Mesendoderm (in vitro differentiated cells): ENCODE data around the gene AGAP1.
"Not testable (repeated sequence)": the region's sequence is repeated elsewhere in the genome, so short reads cannot be mapped to it uniquely, and the experiment has no call there.

Experiments
- DNase-seq: peaks from one replicate; pipeline ENCODE4 v3.0.0; 2013
- H2AK5ac ChIP-seq: 2 replicates; pipeline ENCODE4 v1.6.1; 2013; ENCODE audit warnings: low read length, inconsistent platforms
- H2BK120ac ChIP-seq: 2 replicates; pipeline ENCODE4 v1.6.1; 2013; ENCODE audit warnings: low read depth, mild to moderate bottlenecking, low read length, moderate library complexity, mixed read lengths
- H2BK15ac ChIP-seq: replicated peaks from 2 replicates; pipeline ENCODE4 v1.6.1; 2013; ENCODE audit warnings: low read depth, mild to moderate bottlenecking, moderate library complexity
- H2BK5ac ChIP-seq: 2 replicates; pipeline ENCODE4 v1.6.1; 2013; ENCODE audit warnings: low read length, inconsistent platforms
- H3K18ac ChIP-seq: 2 replicates; pipeline ENCODE4 v1.6.1; 2013; ENCODE audit warnings: mild to moderate bottlenecking, low read length, mixed read lengths
- H3K23ac ChIP-seq: one replicate; pipeline ENCODE4 v1.6.1; 2013; ENCODE audit warnings: low read length
- H3K27ac ChIP-seq: 2 replicates; pipeline ENCODE4 v1.5.1; 2013; ENCODE audit warnings: low read depth, mild to moderate bottlenecking, inconsistent platforms, low read length, moderate library complexity
- H3K27me3 ChIP-seq: 2 replicates; pipeline ENCODE4 v1.6.1; 2013; ENCODE audit warnings: low read length, control low read depth, mild to moderate bottlenecking, inconsistent platforms; ENCODE audit not compliant: insufficient read depth, poor library complexity
- H3K36me3 ChIP-seq: 2 replicates; pipeline ENCODE4 v1.6.1; 2013; ENCODE audit warnings: low read length, inconsistent platforms; ENCODE audit not compliant: control insufficient read depth, insufficient read depth
- H3K4ac ChIP-seq: one replicate; pipeline ENCODE4 v1.6.1; 2013; ENCODE audit warnings: low read depth, mild to moderate bottlenecking, low read length, moderate library complexity
- H3K4me1 ChIP-seq: 2 replicates; pipeline ENCODE4 v1.6.1; 2013; ENCODE audit warnings: low read depth, low read length, inconsistent platforms; ENCODE audit not compliant: control insufficient read depth
- H3K4me2 ChIP-seq: 2 replicates; pipeline ENCODE4 v1.6.1; 2013; ENCODE audit warnings: low read length
- H3K4me3 ChIP-seq: 2 replicates; pipeline ENCODE4 v1.5.1; 2013; ENCODE audit warnings: mild to moderate bottlenecking, low read length
- H3K56ac ChIP-seq: one replicate; pipeline ENCODE4 v1.6.1; 2013; ENCODE audit warnings: low read length
- H3K79me1 ChIP-seq: 2 replicates; pipeline ENCODE4 v1.6.1; 2013; ENCODE audit warnings: low read length, inconsistent platforms
- H3K79me2 ChIP-seq: 2 replicates; pipeline ENCODE4 v1.6.1; 2013; ENCODE audit warnings: mild to moderate bottlenecking, low read length; ENCODE audit not compliant: control insufficient read depth, insufficient read depth
- H3K9ac ChIP-seq: 2 replicates; pipeline ENCODE4 v1.6.1; 2013; ENCODE audit warnings: low read length, inconsistent platforms
- H4K5ac ChIP-seq: one replicate; pipeline ENCODE4 v1.6.1; 2013; ENCODE audit warnings: low read length
- H4K8ac ChIP-seq: one replicate; pipeline ENCODE4 v1.6.1; 2013; ENCODE audit warnings: low read depth, mild to moderate bottlenecking, control low read depth, low read length, moderate library complexity
- WGBS: extraction: QIAGEN DNeasy Blood & Tissue Kit; methylation state at CpG from one replicate; pipeline ENCODE4 v1.1.7; 2013; ENCODE audit warnings: low lambda C conversion rate, missing lambda C conversion rate; ENCODE audit not compliant: insufficient coverage; ENCODE audit errors: extremely low coverage; 5-methylcytosine and 5-hydroxymethylcytosine counted together

Gene AGAP1

DNA sequence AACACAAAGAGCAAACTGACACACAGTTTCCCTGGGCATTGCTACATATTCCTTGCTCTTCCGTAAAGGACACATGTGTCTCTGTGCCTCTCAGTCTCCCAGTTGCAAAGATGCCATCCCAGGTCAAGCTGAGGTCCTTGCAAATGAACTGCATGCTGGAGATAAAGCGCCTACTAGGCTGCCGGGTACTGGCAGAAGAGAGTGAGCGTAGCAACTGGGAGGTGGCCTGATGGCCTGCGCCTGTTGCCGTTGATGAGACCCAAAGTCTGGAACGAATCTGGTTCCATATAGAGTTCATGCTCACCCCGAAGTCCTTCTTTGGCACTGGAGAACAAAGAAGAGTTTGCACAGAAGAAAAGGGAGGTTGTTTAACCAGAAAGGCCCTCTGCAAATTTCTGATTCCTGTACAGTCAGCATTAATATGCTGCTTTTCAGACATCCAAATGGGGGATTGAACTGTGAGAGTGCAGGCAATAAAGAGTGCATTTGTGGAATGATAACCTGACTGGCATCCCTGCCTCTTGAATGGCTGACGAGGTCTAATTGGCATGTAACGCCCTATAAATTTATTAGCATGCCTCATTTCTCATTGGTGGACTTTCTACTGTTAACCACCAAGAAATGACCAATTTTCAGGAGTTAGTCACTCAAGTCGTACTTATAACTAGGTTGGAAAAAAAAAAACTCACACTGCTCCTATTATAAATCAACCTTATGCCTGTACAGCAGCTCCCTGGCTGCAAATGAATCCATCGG is 595.6 kb downstream of the AGAP1 start:
- no CpG with 5 or more reads among the region's 12 CpGs for WGBS
- Histone ChIP-seq H3K18ac (no peak overlapping the region), H3K9ac (no peak overlapping the region), H3K56ac (no peak overlapping the region), H4K8ac (no peak overlapping the region), H3K27ac (no peak overlapping the region), H3K4ac (no peak overlapping the region), H3K4me1 (peaks cover 3% of the 10 kb centered on the region), H2BK15ac (no peak overlapping the region), H2AK5ac (no peak overlapping the region), H3K79me1 (no peaks in the 10 kb centered on the region), H2BK120ac (no peak overlapping the region), H3K4me3 (no peak overlapping the region), H2BK5ac (no peak overlapping the region), H3K27me3 (no peaks in the 10 kb centered on the region), H3K4me2 (no peak overlapping the region), H3K79me2 (no peaks in the 10 kb centered on the region), H4K5ac (no peak overlapping the region), H3K36me3 (no peaks in the 10 kb centered on the region), H3K23ac (no peak overlapping the region)
- no peak for DNase-seq

DNA sequence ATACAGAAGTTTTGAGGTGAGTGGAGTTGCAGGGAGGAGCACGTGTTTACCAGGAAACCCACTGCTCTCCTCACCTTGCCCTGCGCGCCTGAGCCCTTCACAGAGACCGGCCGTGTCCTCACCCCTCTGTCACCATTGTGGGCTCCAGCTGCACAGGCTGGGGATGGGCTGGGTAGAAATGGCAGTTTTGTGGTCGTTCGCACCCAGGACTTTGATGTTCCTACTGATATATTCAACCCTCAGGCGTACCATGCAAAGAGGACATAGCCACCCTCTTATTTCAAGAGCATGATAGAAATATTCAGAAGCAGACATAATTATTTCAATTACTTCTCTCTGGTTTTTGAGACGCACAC is 596.2 kb downstream of the AGAP1 start:
- WGBS: no CpG with 5 or more reads among the region's 9 CpGs

DNA sequence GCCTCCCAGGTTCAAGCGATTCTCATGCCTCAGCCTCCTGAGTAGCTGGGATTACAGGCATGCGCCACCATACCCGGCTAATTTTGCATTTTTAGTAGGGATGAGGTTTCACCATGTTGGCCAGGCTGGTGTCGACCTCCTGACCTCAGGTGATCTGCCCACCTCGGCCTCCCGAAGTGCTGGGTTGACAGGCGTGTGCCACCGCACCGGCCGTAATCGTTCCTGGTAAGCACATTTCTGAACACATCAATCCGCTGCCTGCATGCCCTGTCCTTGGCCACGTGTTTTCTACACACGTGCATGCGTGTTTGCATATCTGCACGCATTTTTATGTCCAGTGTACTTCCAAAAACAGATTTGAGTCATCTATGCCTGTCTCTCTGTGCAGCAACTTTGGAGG is 597.0 kb downstream of the AGAP1 start:
- H3K4me3 ChIP-seq, H2BK5ac ChIP-seq, H3K18ac ChIP-seq, H3K4me1 ChIP-seq, H4K5ac ChIP-seq, H3K79me2 ChIP-seq, H3K4me2 ChIP-seq, DNase-seq, H3K4ac ChIP-seq, H3K23ac ChIP-seq, H2BK15ac ChIP-seq, H3K27me3 ChIP-seq, H3K9ac ChIP-seq, H2AK5ac ChIP-seq, H3K79me1 ChIP-seq, H2BK120ac ChIP-seq, H3K56ac ChIP-seq, H3K27ac ChIP-seq, H4K8ac ChIP-seq, H3K36me3 ChIP-seq: not testable (repeated sequence)
- no CpG with 5 or more reads among the region's 16 CpGs for WGBS

More for the DNA sequence above, 596.2 kb downstream of the AGAP1 start:
- Histone ChIP-seq H4K5ac (no peak overlapping the region), H3K79me2 (no peaks in the 10 kb centered on the region), H3K27ac (no peak overlapping the region), H3K56ac (no peak overlapping the region), H2BK5ac (no peak overlapping the region), H3K79me1 (no peaks in the 10 kb centered on the region), H2AK5ac (no peak overlapping the region), H2BK15ac (no peak overlapping the region), H3K4me3 (no peak overlapping the region), H3K36me3 (no peaks in the 10 kb centered on the region), H3K9ac (no peak overlapping the region), H3K4me1 (peaks cover 3% of the 10 kb centered on the region), H3K18ac (no peak overlapping the region), H3K4me2 (no peak overlapping the region), H3K23ac (no peak overlapping the region), H3K27me3 (no peaks in the 10 kb centered on the region), H3K4ac (no peak overlapping the region), H2BK120ac (no peak overlapping the region), H4K8ac (no peak overlapping the region)
- DNase-seq: no peak

GRCh38 chr2:236092714-236093113 is 598.9 kb downstream of the AGAP1 start:
- no peak overlapping the region for H4K8ac ChIP-seq
- H3K23ac ChIP-seq: no peak overlapping the region
- no peaks in the 10 kb centered on the region for H3K4me1 ChIP-seq
- H3K18ac ChIP-seq: no peak overlapping the region
- no peak overlapping the region for H3K27ac ChIP-seq
- no peak overlapping the region for H2BK15ac ChIP-seq
- H3K27me3 ChIP-seq: no peaks in the 10 kb centered on the region
- no peak for DNase-seq
- H3K56ac ChIP-seq: no peak overlapping the region
- H3K4me3 ChIP-seq: no peak overlapping the region
- H3K79me1 ChIP-seq: no peaks in the 10 kb centered on the region
- no peak overlapping the region for H3K4me2 ChIP-seq
- no peak overlapping the region for H2BK5ac ChIP-seq
- H4K5ac ChIP-seq: no peak overlapping the region
- no peaks in the 10 kb centered on the region for H3K36me3 ChIP-seq
- no CpG with 5 or more reads among the region's 4 CpGs for whole genome bisulfite sequencing
- H3K79me2 ChIP-seq: no peaks in the 10 kb centered on the region
- H3K4ac ChIP-seq: no peak overlapping the region
- H2BK120ac ChIP-seq: no peak overlapping the region
- no peak overlapping the region for H2AK5ac ChIP-seq
- H3K9ac ChIP-seq: no peak overlapping the region

GRCh38 chr2:236093134-236093533 is 599.3 kb downstream of the AGAP1 start:
- Histone ChIP-seq H2BK15ac (no peak overlapping the region), H2BK120ac (no peak overlapping the region), H3K4me3 (no peak overlapping the region), H3K4me2 (no peak overlapping the region), H4K5ac (no peak overlapping the region), H3K27ac (no peak overlapping the region), H3K56ac (no peak overlapping the region), H3K4me1 (no peaks in the 10 kb centered on the region), H3K27me3 (no peaks in the 10 kb centered on the region), H3K4ac (no peak overlapping the region), H3K9ac (no peak overlapping the region), H3K23ac (no peak overlapping the region), H2BK5ac (no peak overlapping the region), H3K79me2 (no peaks in the 10 kb centered on the region), H3K79me1 (no peaks in the 10 kb centered on the region), H4K8ac (no peak overlapping the region), H3K18ac (no peak overlapping the region), H2AK5ac (no peak overlapping the region), H3K36me3 (no peaks in the 10 kb centered on the region)
- WGBS: no CpG with 5 or more reads among the region's 6 CpGs
- no peak for DNase-seq

- Histone ChIP-seq H3K56ac (no peak overlapping the region), H2BK5ac (no peak overlapping the region), H3K4me2 (no peak overlapping the region), H2BK15ac (no peak overlapping the region), H3K27me3 (no peaks in the 10 kb centered on the region), H3K79me2 (no peaks in the 10 kb centered on the region), H3K23ac (no peak overlapping the region), H3K4me3 (no peak overlapping the region), H3K27ac (no peak overlapping the region), H3K9ac (no peak overlapping the region), H2AK5ac (no peak overlapping the region), H3K18ac (no peak overlapping the region), H4K8ac (no peak overlapping the region), H2BK120ac (no peak overlapping the region), H3K4ac (no peak overlapping the region), H3K4me1 (no peaks in the 10 kb centered on the region), H3K79me1 (no peaks in the 10 kb centered on the region), H4K5ac (no peak overlapping the region), H3K36me3 (no peaks in the 10 kb centered on the region)
- DNase-seq: no peak
- no CpG with 5 or more reads among the region's 2 CpGs for WGBS
These were observed 601.7 kb downstream of the AGAP1 start for GRCh38 chr2:236095504-236095903.
